HepG2 (cell line): Measurements from ENCODE around the gene TJP2. TPM values are rescaled to one million over a fixed set of nuclear protein-coding genes. Genes with fewer than 3 reads are reported as not detected.

Source experiments
- CEBPB ChIP-seq: IDR thresholded peaks from 2 replicates; pipeline ENCODE4 v1.6.1; 2011; ENCODE audit warnings: low read depth, low read length, improper control_type of control experiment, borderline replicate concordance
- CREM ChIP-seq, 2 experiments: sonication (generic) in 1 of 2; formaldehyde crosslinking in 1 of 2; IDR thresholded peaks; 2 replicates each; pipeline versions ENCODE4 v1.4.0 to v1.6.1; 2016 to 2020; ENCODE audit warnings: antibody characterized with exemption in 1 of 2, mild to moderate bottlenecking in 1 of 2, missing genetic modification reagents in 1 of 2
- EEA1 ChIP-seq: sonication (generic); formaldehyde crosslinking; IDR thresholded peaks from 2 replicates; pipeline ENCODE4 v1.5.1; 2020; ENCODE audit warnings: mild to moderate bottlenecking, missing genetic modification reagents, borderline replicate concordance
- ESRRA ChIP-seq: sonication (generic); formaldehyde crosslinking; IDR thresholded peaks from 2 replicates; pipeline ENCODE4 v1.5.1; 2020; ENCODE audit warnings: mild to moderate bottlenecking, low read depth, missing genetic modification reagents
- FOXM1 ChIP-seq: sonication (generic); formaldehyde crosslinking; IDR thresholded peaks from 2 replicates; pipeline ENCODE4 v1.5.0; 2020; ENCODE audit warnings: missing genetic modification reagents
- FOXP1 ChIP-seq, 2 experiments: fragments of 450-650 bp in 1 of 2; IDR thresholded peaks; 2 replicates each; pipeline ENCODE4 v1.6.1; 2017 to 2018; ENCODE audit warnings: antibody characterized with exemption in 1 of 2
- HNRNPK ChIP-seq: fragments of 200-400 bp; formaldehyde crosslinking; IDR thresholded peaks from 2 replicates; pipeline ENCODE4 v1.6.1; 2018; ENCODE audit warnings: low read length, low read depth, moderate library complexity, mild to moderate bottlenecking; ENCODE audit not compliant: poor library complexity, severe bottlenecking
- JUN ChIP-seq: sonication (generic); formaldehyde crosslinking; IDR thresholded peaks from 2 replicates; pipeline ENCODE4 v1.4.0; 2020; ENCODE audit warnings: mild to moderate bottlenecking, missing genetic modification reagents
- LCORL ChIP-seq, 2 experiments: fragments of 450-650 bp in 1 of 2; sonication (generic) in 1 of 2; formaldehyde crosslinking in 1 of 2; IDR thresholded peaks; 2 replicates each; pipeline versions ENCODE4 v1.5.0 to v1.6.1; 2017 to 2020; ENCODE audit warnings: antibody characterized with exemption in 1 of 2, missing genetic modification reagents in 1 of 2
- MTF2 ChIP-seq: sonication (generic); formaldehyde crosslinking; IDR thresholded peaks from 2 replicates; pipeline ENCODE4 v1.5.0; 2020; ENCODE audit warnings: missing genetic modification reagents, borderline replicate concordance
- PAXIP1 ChIP-seq: sonication (generic); formaldehyde crosslinking; conservative IDR thresholded peaks from 2 replicates; pipeline ENCODE4 v1.4.0; 2020; ENCODE audit warnings: mild to moderate bottlenecking, missing genetic modification reagents, moderate library complexity
- PHF21A ChIP-seq: sonication (generic); formaldehyde crosslinking; IDR thresholded peaks from 2 replicates; pipeline ENCODE4 v1.5.0; 2020; ENCODE audit warnings: mild to moderate bottlenecking, missing genetic modification reagents
- POGZ ChIP-seq: sonication (generic); formaldehyde crosslinking; IDR thresholded peaks from 2 replicates; pipeline ENCODE4 v1.4.0; 2020; ENCODE audit warnings: mild to moderate bottlenecking, missing genetic modification reagents
- SOX5 ChIP-seq: IDR thresholded peaks from 2 replicates; pipeline ENCODE4 v1.6.1; 2016; ENCODE audit warnings: borderline replicate concordance
- SP1 ChIP-seq, 2 experiments: fragments of 450-650 bp in 1 of 2; sonication (generic) in 1 of 2; formaldehyde crosslinking in 1 of 2; IDR thresholded peaks; 2 replicates each; pipeline versions ENCODE4 v1.4.0 to v1.6.1; 2016 to 2020; ENCODE audit warnings: missing genetic modification reagents in 1 of 2
- YEATS4 ChIP-seq: sonication (generic); formaldehyde crosslinking; IDR thresholded peaks from 2 replicates; pipeline ENCODE4 v1.4.0; 2020; ENCODE audit warnings: missing genetic modification reagents, borderline replicate concordance
- ZMAT5 ChIP-seq: sonication (generic); formaldehyde crosslinking; IDR thresholded peaks from 2 replicates; pipeline ENCODE4 v1.5.0; 2020; ENCODE audit warnings: mild to moderate bottlenecking, low read depth, missing genetic modification reagents, borderline replicate concordance
- ZNF597 ChIP-seq: sonication (generic); formaldehyde crosslinking; IDR thresholded peaks from 2 replicates; pipeline ENCODE4 v1.5.0; 2020; ENCODE audit warnings: missing genetic modification reagents
- polyA plus RNA-seq, 8 experiments: library from polyadenylated mRNA; depleted of rRNA in 3 of 8; stranded (reverse) in 7 of 8; unstranded in 1 of 8; fragments of >200 nt; fragmentation: Illumina TruSeq in 4 of 8; extraction: Trizol in 4 of 8; gene quantifications; 2 replicates each; pipeline versions ENCODE4 v1.2.1 to v1.2.3, GENCODE V29; 2011 to 2016; ENCODE audit warnings: low read depth in 4 of 8, missing spikeins in 1 of 8, mixed read lengths in 1 of 8; ENCODE audit not compliant: insufficient read depth in 1 of 8
- total RNA-seq, 5 experiments: library from RNA; depleted of rRNA; stranded (reverse); fragments of >200 nt; fragmentation: Illumina TruSeq; extraction: Trizol; gene quantifications; 2 replicates each; pipeline ENCODE4 v1.2.3, GENCODE V29; 2016; ENCODE audit warnings: low read depth in 1 of 5

TJP2 gene
- total and polyA plus RNA-seq, 2 of the 13 experiments (the other 11 are each of a cell fraction or from before 2014, with no cell fraction given): 109 to 110 TPM

GRCh38 chr9:69153707-69154521 lies 20.2 kb upstream of the TJP2 start (continued):
- TF ChIP-seq ESRRA (CRISPR knock-in tag) (0 out of 2 replicates have a peak, but pooled peaks have one; percentile 49), LCORL (IDR thresholded peaks at IDR 0.05) (no peak), LCORL (CRISPR knock-in tag; IDR thresholded peaks at IDR 0.05) (peak; percentile 29; the same call in 1 of the 2 replicates), PAXIP1 (CRISPR knock-in tag) (peak; percentile 81), HNRNPK (no peak), CREM (IDR thresholded peaks at IDR 0.05) (no peak; the same call in 1 of the 2 replicates), CREM (CRISPR knock-in tag; IDR thresholded peaks at IDR 0.05) (no peak), ZMAT5 (CRISPR knock-in tag) (no peak), ZNF597 (CRISPR knock-in tag) (no peak), SOX5 (CRISPR knock-in tag) (peak; percentile 77), MTF2 (CRISPR knock-in tag) (no peak), POGZ (CRISPR knock-in tag) (peak; percentile 51; the same call in 1 of the 2 replicates), EEA1 (no peak), PHF21A (peak; percentile 54; the same call in 1 of the 2 replicates), JUN (peak; percentile 34; the same call in 1 of the 2 replicates), FOXP1 (IDR thresholded peaks at IDR 0.05) (no peak), FOXP1 (CRISPR knock-in tag; IDR thresholded peaks at IDR 0.05) (peak; percentile 65; the same call in 1 of the 2 replicates), CEBPB (peak; percentile 96), FOXM1 (CRISPR knock-in tag) (no peak), YEATS4 (CRISPR knock-in tag) (no peak), SP1 (IDR thresholded peaks at IDR 0.05) (no peak), SP1 (CRISPR knock-in tag; IDR thresholded peaks at IDR 0.05) (no peak)
